ENCODE measurements around the gene GPR84.
A peak's percentile ranks its signal among the peaks of the same experiment; 100 is the strongest.

GRCh38 chr12:54404061-54405004 lies 40.0 kb upstream of the GPR84 start:
- TF ChIP-seq PKNOX1 (IDR thresholded peaks at IDR 0.05) (no peak), ZBTB49 (CRISPR knock-in tag; IDR thresholded peaks at IDR 0.05; ENCODE audit: borderline replicate concordance) (no peak), POLR2AphosphoS5 (IDR thresholded peaks at IDR 0.05; ENCODE audit: control insufficient read depth, insufficient read depth, low read depth, low read length) (no peak; the same call in 1 of the 2 replicates), CTCF (IDR thresholded peaks at IDR 0.05 in 2 of 3, conservative IDR thresholded peaks at IDR 0.05 in 1 of 3; ENCODE audit: insufficient read depth in 2 of 3, low read depth in 1 of 3, low read length in 3 of 3) (peak; percentile 78 to 97 (median 82))
- TF ChIP-seq, protein P1, sequence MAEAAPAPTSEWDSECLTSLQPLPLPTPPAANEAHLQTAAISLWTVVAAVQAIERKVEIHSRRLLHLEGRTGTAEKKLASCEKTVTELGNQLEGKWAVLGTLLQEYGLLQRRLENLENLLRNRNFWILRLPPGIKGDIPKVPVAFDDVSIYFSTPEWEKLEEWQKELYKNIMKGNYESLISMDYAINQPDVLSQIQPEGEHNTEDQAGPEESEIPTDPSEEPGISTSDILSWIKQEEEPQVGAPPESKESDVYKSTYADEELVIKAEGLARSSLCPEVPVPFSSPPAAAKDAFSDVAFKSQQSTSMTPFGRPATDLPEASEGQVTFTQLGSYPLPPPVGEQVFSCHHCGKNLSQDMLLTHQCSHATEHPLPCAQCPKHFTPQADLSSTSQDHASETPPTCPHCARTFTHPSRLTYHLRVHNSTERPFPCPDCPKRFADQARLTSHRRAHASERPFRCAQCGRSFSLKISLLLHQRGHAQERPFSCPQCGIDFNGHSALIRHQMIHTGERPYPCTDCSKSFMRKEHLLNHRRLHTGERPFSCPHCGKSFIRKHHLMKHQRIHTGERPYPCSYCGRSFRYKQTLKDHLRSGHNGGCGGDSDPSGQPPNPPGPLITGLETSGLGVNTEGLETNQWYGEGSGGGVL (CRISPR knock-in tag; IDR thresholded peaks at IDR 0.05) = no peak

Data from K562 (cell line).